ENCODE results near the gene EEFSEC. TPM values are rescaled to one million over a fixed set of nuclear protein-coding genes. Genes with fewer than 3 reads are reported as not detected.

The EEFSEC gene
- total RNA-seq, 2 experiments from 2014 or later: 17.7 to 25.3 TPM

GRCh38 chr3:128426128-128426921, 273.0 kb downstream of the EEFSEC start:
- H3K9me3 ChIP-seq (ENCODE audit: low read length): no peaks in the 10 kb centered on the region
- no peaks in the 10 kb centered on the region for H3K36me3 ChIP-seq (ENCODE audit: insufficient read depth, low read length)
- TF ChIP-seq CTCF (conservative IDR thresholded peaks at IDR 0.05; ENCODE audit: low read length) (peak; percentile 73), EZH2phosphoT487 (IDR thresholded peaks at IDR 0.05; ENCODE audit: borderline replicate concordance, low read depth, low read length) (no peak)
- ChIA-PET CTCF (ENCODE audit: unreplicated experiment) (no interaction called here), POLR2A (interaction anchor here (0.6 kb wide), 1 partner anchor 1027 kb away, joined by 4 read pairs; no protein-coding TSS in a partner anchor)
- no peak overlapping the region for H3K4me3 ChIP-seq (ENCODE audit: low read depth, low read length, poor library complexity, severe bottlenecking)
- no peaks in the 10 kb centered on the region for H4K20me1 ChIP-seq (ENCODE audit: insufficient read depth, low read length)
- H3K9me2 ChIP-seq (ENCODE audit: insufficient read depth, low read length): no peaks in the 10 kb centered on the region
- H3K79me2 ChIP-seq (ENCODE audit: insufficient read depth, low read depth, low read length): no peaks in the 10 kb centered on the region
- no peak overlapping the region for H2AFZ ChIP-seq (ENCODE audit: low read length)
- intact Hi-C loops (cut with micrococcal nuclease; ENCODE audit: unreplicated experiment): loop anchor here (1.0 to 5.0 kb wide), 2 partner anchors 71 to 181 kb away; no protein-coding TSS in a partner anchor
- peak overlapping the region; percentile 50; the same call in 1 of the 2 replicates for H3K4me2 ChIP-seq (ENCODE audit: low read length)
- BruUV-seq (replicated peaks): no TSS peak
- no peak overlapping the region for H3K27ac ChIP-seq (ENCODE audit: low read depth, low read length, poor library complexity, severe bottlenecking)
- peak; percentile 40 for DNase-seq (ENCODE audit: low spot score)
- H3K4me1 ChIP-seq (ENCODE audit: insufficient read depth, low read length, poor library complexity, severe bottlenecking): no peaks in the 10 kb centered on the region

- Histone ChIP-seq H3K9me3 (ENCODE audit: low read length) (no peaks in the 10 kb centered on the region), H3K79me2 (ENCODE audit: insufficient read depth, low read depth, low read length) (no peaks in the 10 kb centered on the region), H3K27ac (ENCODE audit: low read depth, low read length, poor library complexity, severe bottlenecking) (no peak overlapping the region), H4K20me1 (ENCODE audit: insufficient read depth, low read length) (no peaks in the 10 kb centered on the region), H2AFZ (ENCODE audit: low read length) (no peak overlapping the region), H3K9me2 (ENCODE audit: insufficient read depth, low read length) (no peaks in the 10 kb centered on the region), H3K4me1 (ENCODE audit: insufficient read depth, low read length, poor library complexity, severe bottlenecking) (no peaks in the 10 kb centered on the region), H3K4me2 (ENCODE audit: low read length) (no peak overlapping the region), H3K4me3 (ENCODE audit: low read depth, low read length, poor library complexity, severe bottlenecking) (no peak overlapping the region), H3K36me3 (ENCODE audit: insufficient read depth, low read length) (no peaks in the 10 kb centered on the region)
- POLR2A ChIA-PET: interaction anchor here (0.6 kb wide), 2 partner anchors 49 to 1026 kb away, joined by 3 to 4 read pairs; no protein-coding TSS in a partner anchor
- CTCF ChIA-PET (ENCODE audit: unreplicated experiment): no interaction called here
- DNase-seq (ENCODE audit: low spot score): no peak
- BruUV-seq (replicated peaks): no TSS peak
- no peak for TF ChIP-seq CTCF (conservative IDR thresholded peaks at IDR 0.05; ENCODE audit: low read length)
- no peak for TF ChIP-seq EZH2phosphoT487 (IDR thresholded peaks at IDR 0.05; ENCODE audit: borderline replicate concordance, low read depth, low read length)
- intact Hi-C loops (cut with micrococcal nuclease; ENCODE audit: unreplicated experiment): loop anchor here (5.0 kb wide), 1 partner anchor 180 kb away; no protein-coding TSS in a partner anchor
Measured at GRCh38 chr3:128427175-128427857, 274.0 kb downstream of the EEFSEC start.

Measured in OCI-LY7 (cell line).